OCI-LY1 (cell line): ENCODE results near the gene TM2D1.

Source experiments
- EZH2 ChIP-seq: fragments of 200-600 bp; sonication (generic), shearing (Covaris generic); IDR thresholded peaks from 2 replicates; pipeline ENCODE4 v1.8.0; 2017; ENCODE audit warnings: borderline replicate concordance, mixed run types, mild to moderate bottlenecking, antibody characterized with exemption, low read length, moderate library complexity, mixed read lengths
- TF ChIP-seq, protein P1 (sequence below): fragments of 200-600 bp; sonication (generic), shearing (Covaris generic); IDR thresholded peaks from 2 replicates; pipeline ENCODE4 v1.5.1; 2017; ENCODE audit warnings: mild to moderate bottlenecking, antibody characterized with exemption, low read length, moderate library complexity, mixed read lengths

DNA sequence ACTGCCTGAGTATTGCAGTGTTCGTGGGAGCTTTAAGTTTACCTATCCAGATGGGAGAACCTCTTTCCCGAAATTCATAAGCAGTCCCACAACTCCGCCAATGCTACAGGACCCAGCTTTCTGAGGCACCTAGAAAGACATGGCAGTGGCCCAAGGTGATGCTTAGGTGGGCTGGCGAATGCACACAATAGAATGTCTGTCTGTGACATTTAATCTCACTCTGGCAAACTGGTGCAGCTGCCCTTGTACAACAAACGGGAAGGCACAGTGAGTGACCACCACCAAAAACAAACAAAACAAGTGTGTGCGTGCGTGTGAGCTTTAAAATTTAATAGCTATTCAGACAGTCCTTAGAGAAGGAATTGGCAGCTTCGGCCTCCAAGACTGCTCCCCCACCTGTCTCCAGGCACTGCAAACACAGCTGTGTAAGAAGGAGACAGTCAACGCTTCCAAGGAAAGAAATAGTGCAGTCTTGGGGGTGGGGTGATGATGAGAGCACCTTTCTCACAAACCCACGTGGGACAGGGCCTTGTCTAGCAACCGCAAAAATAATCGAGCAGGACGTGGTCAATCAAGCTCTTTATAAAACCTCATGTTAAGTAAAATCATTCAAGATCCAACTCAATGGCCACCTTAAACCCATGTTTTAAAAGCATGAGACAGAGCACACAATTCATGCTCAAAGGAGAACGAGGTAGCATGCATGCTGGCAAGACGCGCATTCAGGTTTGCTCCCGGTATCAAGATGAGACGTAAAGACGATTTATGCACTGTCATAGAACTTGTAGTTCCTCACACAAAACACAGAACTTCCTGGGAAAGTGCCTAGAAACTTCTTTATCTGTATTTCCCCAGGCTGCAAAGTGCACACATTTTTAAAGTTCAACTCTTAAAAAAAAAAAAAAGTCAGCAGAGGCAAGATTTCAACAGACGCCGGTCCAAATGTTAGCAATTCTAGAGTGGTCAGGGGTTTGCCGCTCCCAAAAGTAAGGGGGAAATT is 84.1 kb downstream of the TM2D1 start:
- TF ChIP-seq, protein P1, sequence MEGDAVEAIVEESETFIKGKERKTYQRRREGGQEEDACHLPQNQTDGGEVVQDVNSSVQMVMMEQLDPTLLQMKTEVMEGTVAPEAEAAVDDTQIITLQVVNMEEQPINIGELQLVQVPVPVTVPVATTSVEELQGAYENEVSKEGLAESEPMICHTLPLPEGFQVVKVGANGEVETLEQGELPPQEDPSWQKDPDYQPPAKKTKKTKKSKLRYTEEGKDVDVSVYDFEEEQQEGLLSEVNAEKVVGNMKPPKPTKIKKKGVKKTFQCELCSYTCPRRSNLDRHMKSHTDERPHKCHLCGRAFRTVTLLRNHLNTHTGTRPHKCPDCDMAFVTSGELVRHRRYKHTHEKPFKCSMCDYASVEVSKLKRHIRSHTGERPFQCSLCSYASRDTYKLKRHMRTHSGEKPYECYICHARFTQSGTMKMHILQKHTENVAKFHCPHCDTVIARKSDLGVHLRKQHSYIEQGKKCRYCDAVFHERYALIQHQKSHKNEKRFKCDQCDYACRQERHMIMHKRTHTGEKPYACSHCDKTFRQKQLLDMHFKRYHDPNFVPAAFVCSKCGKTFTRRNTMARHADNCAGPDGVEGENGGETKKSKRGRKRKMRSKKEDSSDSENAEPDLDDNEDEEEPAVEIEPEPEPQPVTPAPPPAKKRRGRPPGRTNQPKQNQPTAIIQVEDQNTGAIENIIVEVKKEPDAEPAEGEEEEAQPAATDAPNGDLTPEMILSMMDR: no peak
- no peak for TF ChIP-seq EZH2
